HepG2 (cell line): ENCODE results near the gene SASH1. TPM values are rescaled to one million over a fixed set of nuclear protein-coding genes. Genes with fewer than 3 reads are reported as not detected.

Experiments used
- ATAC-seq: fragments of 200-7000 bp; cut with Tn5 transposase; 3 replicates; pipeline ENCODE4 v1.9.1; 2020; ENCODE audit warnings: mild to moderate bottlenecking, moderate library complexity
- BruUV-seq: library from RNA; stranded (reverse); fragments of 400-500 nt; replicated peaks from 2 replicates; lab custom pipeline; 2021; lab: Mats Ljungman, UMichigan
- CTCF ChIA-PET: fragments of 300-600 bp; formaldehyde crosslinking; extraction: SDS; loops from one replicate; lab custom pipeline; 2021; ENCODE audit warnings: low total read pairs, inconsistent platforms, low intra/inter-chr PET ratio; lab: Yijun Ruan, JAX
- POLR2A ChIA-PET: fragments of 350-600 bp; sonication (Branson Sonifier 250); formaldehyde crosslinking; loops from one replicate; lab custom pipeline; 2020; ENCODE audit warnings: antibody characterized with exemption, inconsistent platforms; lab: Yijun Ruan, JAX
- DNase-seq: peaks from one replicate; pipeline ENCODE4 v3.0.0-alpha.2; 2015; ENCODE audit warnings: low spot score
- FAIRE-seq: peaks from 3 replicates; lab custom pipeline; 2011; peaks lifted over from hg19 to GRCh38; lab: Jason Lieb, UNC
- H2AFZ ChIP-seq: one replicate; pipeline ENCODE4 v1.6.1; 2011; ENCODE audit warnings: low read length, inconsistent platforms
- H3K27ac ChIP-seq: fragments of 300-600 bp; 3 replicates; pipeline ENCODE4 v1.8.0; 2011; ENCODE audit warnings: mixed run types, mild to moderate bottlenecking, mixed read lengths, low read length, inconsistent platforms; ENCODE audit not compliant: insufficient read depth; ENCODE audit errors: extremely low read length
- H3K27me3 ChIP-seq, 2 experiments: fragments of 200-600 bp in 1 of 2; 2 replicates in 1 of 2; 3 replicates in 1 of 2; pipeline versions ENCODE4 v1.6.0 to v1.8.0; 2011; ENCODE audit warnings: low read length in 2 of 2, mild to moderate bottlenecking in 2 of 2, moderate library complexity in 2 of 2, inconsistent platforms in 1 of 2; ENCODE audit not compliant: insufficient read depth in 2 of 2, control insufficient read depth in 1 of 2
- H3K36me3 ChIP-seq, 2 experiments: fragments of 200-600 bp in 1 of 2; replicated peaks in 1 of 2; 2 replicates in 1 of 2; 3 replicates in 1 of 2; pipeline versions ENCODE4 v1.5.1 to v1.8.0; 2011; ENCODE audit warnings: low read length in 2 of 2, inconsistent platforms in 1 of 2; ENCODE audit not compliant: insufficient read depth in 2 of 2, control insufficient read depth in 1 of 2
- H3K4me1 ChIP-seq: 2 replicates; pipeline ENCODE4 v1.5.1; 2012; ENCODE audit warnings: low read length, inconsistent platforms; ENCODE audit not compliant: insufficient read depth
- H3K4me2 ChIP-seq: 2 replicates; pipeline ENCODE4 v1.6.0; 2011; ENCODE audit warnings: low read depth, low read length, inconsistent platforms
- H3K4me3 ChIP-seq, 3 experiments: fragments of 200-600 bp in 1 of 3; sonication (generic), shearing (Covaris generic) in 1 of 3; replicated peaks in 1 of 3; 2 replicates each; pipeline ENCODE4 v1.5.1; 2011 to 2016; ENCODE audit warnings: low read length in 3 of 3, inconsistent platforms in 2 of 3, low read depth in 2 of 3, mild to moderate bottlenecking in 2 of 3, control low read depth in 1 of 3, mixed read lengths in 1 of 3; ENCODE audit not compliant: insufficient read depth in 1 of 3
- H3K79me2 ChIP-seq: one replicate; pipeline ENCODE4 v1.6.1; 2011; ENCODE audit warnings: low read length, inconsistent platforms; ENCODE audit not compliant: insufficient read depth
- H3K9ac ChIP-seq: 2 replicates; pipeline ENCODE4 v1.6.0; 2011; ENCODE audit warnings: mild to moderate bottlenecking, low read depth, low read length, inconsistent platforms; ENCODE audit not compliant: insufficient read depth
- H3K9me3 ChIP-seq: 2 replicates; pipeline ENCODE4 v1.5.1; 2012; ENCODE audit warnings: mild to moderate bottlenecking, low read length
- H4K20me1 ChIP-seq: 2 replicates; pipeline ENCODE4 v1.6.0; 2011; ENCODE audit warnings: inconsistent platforms, mild to moderate bottlenecking, low read length, moderate library complexity; ENCODE audit not compliant: insufficient read depth
- EHMT2 ChIP-seq: fragments of 200-600 bp; sonication (generic); IDR thresholded peaks from 2 replicates; pipeline ENCODE4 v1.7.0; 2017; ENCODE audit warnings: antibody characterized with exemption, low read depth, low read length, borderline replicate concordance
- HES4 ChIP-seq: sonication (generic); formaldehyde crosslinking; IDR thresholded peaks from 2 replicates; pipeline ENCODE4 v1.9.0; 2021; ENCODE audit warnings: mild to moderate bottlenecking, missing genetic modification reagents, borderline replicate concordance
- KAT7 ChIP-seq: IDR thresholded peaks from 2 replicates; pipeline ENCODE4 v1.6.1; 2018; ENCODE audit warnings: borderline replicate concordance, missing compliant biosample characterization
- NCOA2 ChIP-seq: sonication (generic); formaldehyde crosslinking; IDR thresholded peaks from 2 replicates; pipeline ENCODE4 v1.8.0; 2022; ENCODE audit warnings: inconsistent platforms
- PHF5A ChIP-seq: IDR thresholded peaks from one replicate; pipeline ENCODE4 v1.6.1; 2018; ENCODE audit warnings: low read depth, missing genetic modification reagents; ENCODE audit not compliant: unreplicated experiment
- PPARG ChIP-seq: conservative IDR thresholded peaks from 2 replicates; pipeline ENCODE4 v1.6.1; 2016; ENCODE audit warnings: missing biosample characterization, missing genetic modification reagents
- PRMT3 ChIP-seq: sonication (generic); formaldehyde crosslinking; IDR thresholded peaks from 2 replicates; pipeline ENCODE4 v1.8.1; 2022; ENCODE audit warnings: low read depth, mild to moderate bottlenecking, moderate library complexity, missing genetic modification reagents, borderline replicate concordance
- ZKSCAN1 ChIP-seq: fragments of 150-350 bp; IDR thresholded peaks from 2 replicates; pipeline ENCODE4 v1.6.1; 2014; ENCODE audit warnings: low read length
- ZNF264 ChIP-seq: sonication (generic); formaldehyde crosslinking; IDR thresholded peaks from 2 replicates; pipeline ENCODE4 v1.4.0; 2020; ENCODE audit warnings: missing genetic modification reagents
- ZNF468 ChIP-seq: sonication (generic); formaldehyde crosslinking; IDR thresholded peaks from 2 replicates; pipeline ENCODE4 v1.8.0; 2022; ENCODE audit warnings: mild to moderate bottlenecking, moderate library complexity, missing genetic modification reagents
- ZNF724P ChIP-seq: sonication (generic); formaldehyde crosslinking; IDR thresholded peaks from 2 replicates; pipeline ENCODE4 v1.8.0; 2022; ENCODE audit warnings: missing genetic modification reagents, borderline replicate concordance
- ZNF772 ChIP-seq: sonication (generic); formaldehyde crosslinking; IDR thresholded peaks from 2 replicates; pipeline ENCODE4 v1.5.0; 2020; ENCODE audit warnings: mild to moderate bottlenecking, missing genetic modification reagents
- WGBS: methylation state at CpG from one replicate; pipeline ENCODE4 v1.1.6; 2017; ENCODE audit warnings: low lambda C conversion rate; 5-methylcytosine and 5-hydroxymethylcytosine counted together
- in situ Hi-C: cut with HindIII; loops from 2 replicates; pipeline ENCODE4 v1.10.0; 2017; ENCODE audit warnings: low pct_unique_long_range_greater_than_20kb; ENCODE audit not compliant: extremely low pct_ligation_motif_present
- intact Hi-C: fragments of 100-400 bp; cut with micrococcal nuclease; formaldehyde crosslinking; loops from one replicate; pipeline ENCODE4 v1.10.0; 2022; ENCODE audit not compliant: unreplicated experiment
- polyA plus RNA-seq, 8 experiments: library from polyadenylated mRNA; depleted of rRNA in 3 of 8; stranded (reverse) in 7 of 8; unstranded in 1 of 8; fragments of >200 nt; fragmentation: Illumina TruSeq in 4 of 8; extraction: Trizol in 4 of 8; gene quantifications; 2 replicates each; pipeline versions ENCODE4 v1.2.1 to v1.2.3, GENCODE V29; 2011 to 2016; ENCODE audit warnings: low read depth in 4 of 8, missing spikeins in 1 of 8, mixed read lengths in 1 of 8; ENCODE audit not compliant: insufficient read depth in 1 of 8
- total RNA-seq, 5 experiments: library from RNA; depleted of rRNA; stranded (reverse); fragments of >200 nt; fragmentation: Illumina TruSeq; extraction: Trizol; gene quantifications; 2 replicates each; pipeline ENCODE4 v1.2.3, GENCODE V29; 2016; ENCODE audit warnings: low read depth in 1 of 5
- TF ChIP-seq, protein P1 (sequence below), 2 experiments: sonication (generic) in 1 of 2; formaldehyde crosslinking in 1 of 2; IDR thresholded peaks; 2 replicates each; pipeline versions ENCODE4 v1.5.1 to v1.6.1; 2011 to 2020; ENCODE audit warnings: borderline replicate concordance in 1 of 2, low read depth in 1 of 2, low read length in 1 of 2, mild to moderate bottlenecking in 1 of 2, missing genetic modification reagents in 1 of 2, moderate library complexity in 1 of 2
- TF ChIP-seq, protein P2 (sequence below): sonication (generic); formaldehyde crosslinking; IDR thresholded peaks from 2 replicates; pipeline ENCODE4 v1.8.0; 2022; ENCODE audit warnings: mild to moderate bottlenecking, missing genetic modification reagents; ENCODE audit not compliant: insufficient replicate concordance

The SASH1 gene
- total and polyA plus RNA-seq, 2 of the 13 experiments (the other 11 are each of a cell fraction or from before 2014, with no cell fraction given): 7.5 to 8.2 TPM

DNA sequence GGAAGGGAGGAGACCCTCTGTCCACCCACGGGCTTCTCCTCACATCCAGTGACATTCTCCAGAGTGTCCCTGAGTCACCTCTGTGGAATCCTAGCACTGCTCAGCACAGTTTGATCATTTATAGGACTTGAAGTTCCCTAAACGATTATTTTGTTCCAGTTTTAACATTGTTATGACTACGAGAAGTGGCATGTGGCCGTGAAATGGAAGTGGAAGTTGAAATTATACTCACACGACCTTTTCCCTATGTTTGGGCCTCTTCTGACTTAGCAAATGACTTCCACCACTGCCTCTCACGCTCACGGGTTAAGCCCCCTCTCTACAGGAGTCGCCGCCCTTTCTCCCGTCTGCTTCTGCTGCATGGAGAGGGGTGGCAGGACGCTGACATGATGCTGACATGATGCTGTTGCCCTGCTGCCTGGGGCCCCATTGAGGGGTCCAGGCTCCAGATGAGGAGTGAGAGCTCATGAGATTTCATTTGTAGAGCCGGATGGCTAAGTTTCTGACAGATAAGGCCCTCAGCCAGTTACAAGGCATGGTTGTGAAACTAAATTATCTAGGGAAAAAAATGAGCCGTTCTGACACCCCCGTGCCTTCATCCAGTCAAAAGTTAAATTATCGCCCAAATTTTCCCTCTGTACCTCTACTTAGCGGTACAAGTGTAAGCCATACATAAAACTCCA, 250.6 kb downstream of the SASH1 start (continued):
- TF ChIP-seq, protein P1, sequence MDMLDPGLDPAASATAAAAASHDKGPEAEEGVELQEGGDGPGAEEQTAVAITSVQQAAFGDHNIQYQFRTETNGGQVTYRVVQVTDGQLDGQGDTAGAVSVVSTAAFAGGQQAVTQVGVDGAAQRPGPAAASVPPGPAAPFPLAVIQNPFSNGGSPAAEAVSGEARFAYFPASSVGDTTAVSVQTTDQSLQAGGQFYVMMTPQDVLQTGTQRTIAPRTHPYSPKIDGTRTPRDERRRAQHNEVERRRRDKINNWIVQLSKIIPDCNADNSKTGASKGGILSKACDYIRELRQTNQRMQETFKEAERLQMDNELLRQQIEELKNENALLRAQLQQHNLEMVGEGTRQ (IDR thresholded peaks at IDR 0.05; ENCODE audit: low read depth, low read length): no peak
- TF ChIP-seq, protein P1 (CRISPR knock-in tag; IDR thresholded peaks at IDR 0.05; ENCODE audit: borderline replicate concordance): no peak
- no peak for TF ChIP-seq ZKSCAN1
- TF ChIP-seq ZNF772: no peak
- no peak for TF ChIP-seq HES4 (CRISPR knock-in tag)
- TF ChIP-seq NCOA2 (CRISPR knock-in tag): no peak
- TF ChIP-seq, protein P2, sequence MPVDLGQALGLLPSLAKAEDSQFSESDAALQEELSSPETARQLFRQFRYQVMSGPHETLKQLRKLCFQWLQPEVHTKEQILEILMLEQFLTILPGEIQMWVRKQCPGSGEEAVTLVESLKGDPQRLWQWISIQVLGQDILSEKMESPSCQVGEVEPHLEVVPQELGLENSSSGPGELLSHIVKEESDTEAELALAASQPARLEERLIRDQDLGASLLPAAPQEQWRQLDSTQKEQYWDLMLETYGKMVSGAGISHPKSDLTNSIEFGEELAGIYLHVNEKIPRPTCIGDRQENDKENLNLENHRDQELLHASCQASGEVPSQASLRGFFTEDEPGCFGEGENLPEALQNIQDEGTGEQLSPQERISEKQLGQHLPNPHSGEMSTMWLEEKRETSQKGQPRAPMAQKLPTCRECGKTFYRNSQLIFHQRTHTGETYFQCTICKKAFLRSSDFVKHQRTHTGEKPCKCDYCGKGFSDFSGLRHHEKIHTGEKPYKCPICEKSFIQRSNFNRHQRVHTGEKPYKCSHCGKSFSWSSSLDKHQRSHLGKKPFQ: no peak
- TF ChIP-seq PRMT3 (CRISPR knock-in tag): no peak
- TF ChIP-seq EHMT2: no peak

DNA sequence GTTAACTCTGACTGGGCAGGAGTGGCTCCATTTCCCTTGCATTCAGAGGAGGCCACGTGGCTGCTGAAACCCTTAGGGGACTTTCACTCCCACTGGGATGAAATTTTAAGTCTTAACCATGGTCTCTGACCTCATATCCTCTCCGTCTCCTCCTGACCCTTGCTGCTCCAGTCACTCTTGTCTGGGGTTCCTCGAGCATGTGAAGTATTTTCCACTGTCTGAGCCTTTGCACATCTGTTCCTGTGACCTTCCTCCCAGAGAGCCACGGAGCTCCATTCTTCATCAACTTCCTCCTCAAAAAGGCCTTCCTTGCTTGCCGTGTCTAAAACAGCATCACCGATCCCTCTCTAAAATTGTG, 251.2 kb downstream of the SASH1 start:
- DNase-seq: no peak
- intact Hi-C loops (no loop called here), in situ Hi-C loops (no loop called here)
- Histone ChIP-seq H4K20me1 (no peaks in the 10 kb centered on the region), H3K9me3 (no peaks in the 10 kb centered on the region), H3K27me3 (no peaks in the 10 kb centered on the region), H3K27ac (no peak overlapping the region), H3K9ac (no peak overlapping the region), H3K4me3 (no peak overlapping the region), H3K4me2 (no peak overlapping the region), H3K79me2 (no peaks in the 10 kb centered on the region), H3K36me3 (no peaks in the 10 kb centered on the region), H3K4me1 (no peaks in the 10 kb centered on the region; the same call in 1 of the 2 replicates), H2AFZ (no peak overlapping the region)
- ATAC-seq: no peak
- 33% methylated on average over 6 of the region's 6 CpGs for WGBS
- CTCF ChIA-PET: no interaction called here
- POLR2A ChIA-PET: no interaction called here
- no TSS peak for BruUV-seq
- FAIRE-seq: no peak
- no peak for TF ChIP-seq PHF5A
- no peak for TF ChIP-seq ZNF264 (CRISPR knock-in tag)
- TF ChIP-seq PPARG (CRISPR knock-in tag): no peak
- TF ChIP-seq ZNF468: no peak
- no peak for TF ChIP-seq ZNF724P (CRISPR knock-in tag)
- no peak for TF ChIP-seq KAT7 (CRISPR knock-in tag)
